NAMALWA (cell line): ENCODE results near the gene TBC1D20.
"Not testable (repeated sequence)": the region's sequence is repeated elsewhere in the genome, so short reads cannot be mapped to it uniquely, and the experiment has no call there.

Experiments
- DNase-seq: peaks from one replicate; pipeline ENCODE4 v3.0.0-alpha.2; 2015; ENCODE audit warnings: low spot score

The TBC1D20 gene, protein sequence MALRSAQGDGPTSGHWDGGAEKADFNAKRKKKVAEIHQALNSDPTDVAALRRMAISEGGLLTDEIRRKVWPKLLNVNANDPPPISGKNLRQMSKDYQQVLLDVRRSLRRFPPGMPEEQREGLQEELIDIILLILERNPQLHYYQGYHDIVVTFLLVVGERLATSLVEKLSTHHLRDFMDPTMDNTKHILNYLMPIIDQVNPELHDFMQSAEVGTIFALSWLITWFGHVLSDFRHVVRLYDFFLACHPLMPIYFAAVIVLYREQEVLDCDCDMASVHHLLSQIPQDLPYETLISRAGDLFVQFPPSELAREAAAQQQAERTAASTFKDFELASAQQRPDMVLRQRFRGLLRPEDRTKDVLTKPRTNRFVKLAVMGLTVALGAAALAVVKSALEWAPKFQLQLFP

DNA sequence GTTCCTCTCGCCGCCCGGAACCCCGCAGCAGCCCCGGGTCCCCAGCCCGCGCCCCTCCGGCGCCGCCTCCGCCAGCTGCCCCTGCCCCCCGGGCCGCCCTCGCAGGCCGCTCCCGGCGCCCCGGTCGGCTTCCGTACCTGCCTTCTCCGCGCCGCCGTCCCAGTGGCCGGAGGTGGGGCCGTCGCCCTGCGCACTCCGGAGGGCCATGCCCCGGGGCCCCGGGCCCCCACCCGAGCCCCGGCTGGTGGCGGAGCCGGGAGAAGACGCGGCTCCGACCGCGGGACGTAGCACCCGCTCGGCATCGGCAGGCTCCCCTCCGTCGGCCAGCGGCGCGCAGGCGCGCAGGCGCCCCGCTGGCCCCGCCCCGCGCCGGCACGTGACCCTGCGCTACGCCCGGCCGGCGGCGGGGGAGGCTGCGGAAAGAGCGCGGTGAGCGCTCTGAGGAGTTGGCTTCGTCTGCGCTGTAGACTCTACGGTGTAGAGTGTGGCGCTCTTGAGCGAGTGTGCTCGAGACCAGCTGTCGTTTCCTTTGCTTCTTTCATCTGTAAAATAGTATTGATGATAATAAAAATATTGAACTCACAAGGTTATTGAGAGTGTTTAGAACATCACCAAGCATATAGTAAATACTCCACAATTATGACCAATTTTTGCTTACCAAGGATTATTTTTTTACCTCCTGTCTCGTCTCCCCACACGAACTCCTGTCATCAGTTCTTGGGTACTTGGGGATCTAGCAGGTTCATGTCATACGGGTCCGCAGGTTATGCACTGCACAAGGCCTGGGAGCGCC is at the start of gene TBC1D20:
TBC1D20 (minus strand) TSS at position 335 of the 793 bp plus-strand sequence; CDS start at position 207, 128 bp downstream.
- peak; percentile 94 for DNase-seq

DNA sequence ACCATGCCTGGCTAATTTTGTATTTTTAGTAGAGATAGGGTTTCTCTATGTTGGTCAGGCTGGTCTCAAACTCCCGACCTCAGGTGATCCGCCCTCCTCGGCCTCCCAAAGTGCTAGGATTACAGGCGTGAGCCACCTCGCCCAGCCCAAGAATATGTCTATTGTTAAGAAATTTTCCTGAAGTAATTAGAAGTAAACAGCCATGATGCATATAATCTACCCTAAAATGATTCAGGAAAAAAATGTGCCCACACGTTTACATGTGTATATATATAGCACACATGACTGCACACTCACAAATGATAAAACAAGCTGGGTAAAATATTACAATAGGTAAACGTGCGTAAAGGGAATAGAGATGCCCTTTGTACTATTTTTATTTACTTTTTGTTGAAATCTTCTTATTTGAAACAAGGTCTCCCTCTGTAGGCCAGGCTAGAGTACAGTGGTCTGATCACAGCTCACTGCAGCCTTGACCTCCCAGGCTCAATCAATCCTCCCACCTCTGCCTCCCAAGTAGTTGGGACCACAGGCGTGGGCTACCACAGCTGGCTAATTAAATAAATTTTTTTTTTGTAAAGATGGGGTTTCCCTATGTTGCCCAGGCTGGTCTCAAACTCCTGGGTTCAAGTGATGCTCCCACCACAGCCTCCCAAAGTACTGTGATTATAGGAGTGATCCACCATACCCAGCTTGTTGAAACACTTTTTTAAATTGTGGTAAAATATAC is 48.2 kb upstream of the TBC1D20 start:
- not testable (repeated sequence) for DNase-seq

DNA sequence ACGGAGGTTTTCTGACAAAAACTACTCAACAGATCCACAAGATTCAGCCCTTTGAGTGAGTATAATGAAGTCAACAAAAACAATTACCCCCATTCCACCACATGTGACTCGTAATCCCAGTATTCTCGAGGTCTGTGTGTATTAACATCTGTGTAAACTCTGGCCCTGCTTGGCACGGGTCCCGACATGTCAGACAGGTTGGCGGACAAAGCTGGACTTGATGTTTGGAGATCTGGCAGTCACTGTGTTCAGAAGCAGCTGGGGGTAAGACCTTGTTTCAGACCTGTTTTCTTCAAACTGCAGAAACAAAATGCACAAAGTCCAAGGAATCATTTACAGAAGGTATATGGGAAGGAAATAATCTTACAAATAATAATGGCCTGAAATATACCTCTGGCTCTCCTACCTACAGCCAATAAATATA is 46.0 kb upstream of the TBC1D20 start:
- not testable (repeated sequence) for DNase-seq

DNA sequence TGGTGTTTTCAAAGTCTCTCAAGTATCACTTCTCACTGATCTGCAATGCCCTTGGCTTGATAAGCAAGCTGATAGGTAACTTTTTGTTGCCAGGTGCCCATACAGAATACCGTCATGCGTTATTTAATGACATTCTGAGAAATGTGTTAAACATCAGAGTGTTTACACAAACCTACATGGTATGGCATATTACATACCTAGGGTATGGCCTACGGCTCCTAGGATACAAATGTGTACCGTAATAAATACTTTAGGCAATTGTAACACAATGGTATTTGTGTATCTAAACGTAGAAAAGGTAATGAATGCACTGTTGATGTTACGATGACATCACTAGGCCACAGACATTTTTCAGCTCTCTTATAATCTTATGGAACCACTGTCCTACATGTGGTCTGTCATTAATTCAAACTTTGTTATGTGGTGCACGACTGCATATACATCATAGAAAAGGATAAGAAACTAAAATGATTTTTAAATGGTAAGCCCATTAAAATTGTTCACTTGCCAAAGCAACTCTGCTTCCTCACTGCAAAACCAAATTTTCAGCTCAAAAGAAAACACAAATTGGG is 45.5 kb upstream of the TBC1D20 start:
- DNase-seq: no peak

DNA sequence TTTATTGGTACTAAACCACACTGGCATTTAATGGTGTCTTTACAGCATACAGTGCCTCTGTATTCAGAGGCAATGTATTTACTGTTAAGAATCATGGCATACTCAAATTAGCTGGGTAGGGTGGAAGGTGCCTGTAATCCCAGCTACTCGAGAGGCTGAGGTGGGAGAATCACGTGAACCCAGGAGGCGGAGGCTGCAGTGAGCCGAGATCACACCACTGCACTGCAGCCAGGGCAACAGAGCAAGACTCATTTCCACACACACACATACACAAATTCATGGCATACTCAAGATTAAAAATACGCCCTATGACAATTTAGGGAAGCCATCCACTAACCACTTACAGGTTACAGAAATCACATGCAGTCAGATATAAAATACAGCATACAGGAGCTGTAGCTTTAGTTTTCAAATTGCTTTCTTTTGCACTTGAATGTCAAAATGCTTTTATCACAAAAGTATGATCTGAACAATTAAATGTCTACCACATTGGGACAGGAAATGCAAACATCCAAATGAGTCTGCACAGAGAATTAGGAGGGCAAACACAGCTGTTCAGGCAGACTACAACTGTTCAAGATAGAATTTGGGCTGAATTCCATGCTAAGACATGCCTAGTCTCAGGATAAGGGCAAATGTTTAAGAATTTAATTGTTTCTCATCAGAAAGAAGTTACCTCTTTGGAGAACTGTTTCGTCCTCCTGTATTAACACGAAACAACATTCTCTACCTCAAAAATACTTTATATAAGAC is 44.8 kb upstream of the TBC1D20 start:
- no peak for DNase-seq

DNA sequence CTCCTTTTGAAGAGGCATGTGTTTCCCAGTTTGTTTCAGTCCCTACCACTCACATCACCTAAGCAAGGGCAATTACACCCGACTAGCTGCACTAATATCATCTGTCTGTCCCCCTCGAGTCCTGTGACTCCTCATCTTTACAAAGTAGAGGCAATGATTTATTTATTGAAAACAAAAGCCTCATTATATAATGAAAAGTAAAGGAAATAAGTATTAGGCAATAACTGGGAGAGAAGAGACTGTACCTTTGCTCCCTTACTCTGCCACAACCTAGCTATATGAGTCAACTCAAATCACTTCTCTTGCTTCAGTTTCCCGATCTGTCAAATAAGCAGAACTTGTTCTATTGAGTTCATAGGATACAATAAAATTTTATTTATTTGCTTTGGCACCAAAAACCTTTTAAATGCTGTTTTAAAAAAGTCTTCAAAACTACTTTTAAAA is 42.3 kb upstream of the TBC1D20 start:
- DNase-seq: no peak

DNA sequence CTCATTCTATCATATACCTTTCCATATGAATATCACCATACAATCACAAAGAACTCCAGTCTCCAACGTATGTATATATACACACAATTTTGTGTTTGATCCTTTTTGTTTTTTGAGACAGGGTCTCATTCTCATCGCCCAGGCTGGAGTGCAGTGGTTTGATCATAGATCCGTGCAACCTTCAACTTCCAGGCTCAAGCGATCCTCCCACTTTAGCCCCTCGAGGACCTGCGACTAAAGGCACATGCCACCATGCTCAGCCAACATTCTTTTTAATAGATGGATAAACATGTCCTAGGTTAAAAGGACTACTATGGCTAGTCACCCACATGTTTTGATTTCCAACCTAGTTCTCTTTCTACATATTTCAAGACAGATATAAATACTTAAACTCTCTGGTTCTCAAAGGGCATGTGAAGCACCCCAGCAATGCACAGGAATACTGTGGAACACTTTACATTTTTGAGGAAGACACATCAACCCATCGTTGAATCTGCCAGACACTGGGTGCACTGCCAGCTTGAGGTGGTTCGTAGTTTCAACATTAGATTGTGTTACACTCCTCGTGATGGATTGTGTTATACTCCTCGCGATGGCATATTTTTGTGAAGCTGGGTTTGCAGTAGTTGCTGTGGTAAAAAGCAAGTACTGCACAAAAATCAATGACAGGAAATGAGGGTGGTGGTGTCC is 40.9 kb upstream of the TBC1D20 start:
- DNase-seq: no peak

DNA sequence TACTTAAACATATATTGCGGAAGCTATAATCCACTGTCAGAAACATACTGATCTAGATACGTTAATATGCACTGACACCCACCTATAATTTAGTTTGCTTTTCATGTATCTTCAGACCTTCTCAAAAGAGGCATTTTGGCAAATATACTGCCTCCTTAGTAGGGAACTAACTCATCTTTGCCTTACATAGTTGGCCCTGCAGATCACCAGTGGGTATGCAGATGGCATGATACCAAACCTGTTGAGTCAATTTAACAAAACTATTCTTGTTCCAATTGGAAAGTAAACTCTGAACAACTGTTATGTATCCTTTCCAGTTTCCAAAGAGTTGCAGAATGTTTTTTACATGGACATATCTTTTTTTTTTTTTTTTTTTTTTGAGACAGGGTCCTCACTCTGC is 35.6 kb upstream of the TBC1D20 start:
- no peak for DNase-seq

DNA sequence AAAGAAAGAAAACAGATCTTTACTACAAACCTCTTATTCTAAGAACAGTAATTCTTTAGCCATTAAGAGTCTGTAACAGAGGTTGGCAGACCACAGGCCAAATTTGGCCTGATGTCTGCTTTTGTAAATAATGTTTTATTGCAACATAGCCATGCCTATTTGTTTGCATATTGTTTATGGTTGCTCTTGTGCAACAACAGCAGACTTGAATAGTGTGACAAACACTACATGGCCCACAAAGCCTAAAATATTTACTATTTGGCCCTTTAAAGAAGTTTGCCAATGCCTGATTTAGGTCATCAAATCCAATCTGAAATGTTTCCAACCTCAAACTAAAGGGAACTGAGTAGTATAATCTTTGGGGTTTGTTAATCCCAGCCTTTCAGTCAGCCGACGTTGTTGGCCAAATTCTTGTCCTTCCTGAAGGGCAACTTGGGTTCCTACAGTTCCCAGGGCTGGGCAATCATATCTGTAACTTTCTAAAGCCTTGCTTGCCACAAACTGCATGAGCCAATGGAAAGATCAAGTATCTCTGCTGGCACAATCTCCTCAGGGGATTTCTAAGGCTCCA is 33.9 kb upstream of the TBC1D20 start:
- no peak for DNase-seq

DNA sequence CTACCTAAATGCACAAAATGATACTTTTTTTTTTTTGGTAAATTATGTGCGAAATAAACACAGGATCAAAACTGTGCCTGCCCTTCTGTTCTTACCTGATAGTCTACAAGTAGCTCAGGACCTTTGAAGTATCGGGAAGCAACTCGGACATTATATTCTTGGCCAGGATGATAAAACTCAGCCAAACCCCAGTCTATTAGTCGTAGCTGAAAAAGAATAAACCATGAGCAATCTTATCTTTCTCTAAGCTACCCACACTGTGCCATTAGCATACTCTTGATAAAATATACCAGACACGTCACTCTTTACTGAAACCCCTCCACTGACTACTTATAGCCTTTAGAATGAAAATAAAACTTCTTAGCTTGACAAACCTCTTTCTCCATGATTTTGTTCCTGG is 29.8 kb upstream of the TBC1D20 start:
- DNase-seq: no peak

DNA sequence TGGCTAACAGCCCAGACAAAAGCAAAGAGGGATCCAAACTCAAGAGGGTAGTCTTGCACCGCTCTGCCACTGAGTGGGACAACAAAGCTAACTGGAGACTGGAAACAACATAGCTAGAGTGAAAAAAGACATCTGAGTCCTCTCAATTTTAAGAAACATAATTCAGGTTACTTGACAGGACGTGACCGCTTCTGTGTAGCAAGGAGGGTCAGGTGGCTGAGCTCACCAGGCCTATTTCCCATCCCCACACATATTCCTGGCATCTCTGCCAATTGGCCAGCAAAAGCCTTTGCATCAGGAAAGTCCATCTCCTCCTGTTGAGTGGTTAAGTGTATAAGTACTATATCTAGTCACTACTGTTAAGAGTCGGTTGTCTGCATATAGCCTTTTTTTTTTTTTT is 25.3 kb upstream of the TBC1D20 start:
- no peak for DNase-seq

DNA sequence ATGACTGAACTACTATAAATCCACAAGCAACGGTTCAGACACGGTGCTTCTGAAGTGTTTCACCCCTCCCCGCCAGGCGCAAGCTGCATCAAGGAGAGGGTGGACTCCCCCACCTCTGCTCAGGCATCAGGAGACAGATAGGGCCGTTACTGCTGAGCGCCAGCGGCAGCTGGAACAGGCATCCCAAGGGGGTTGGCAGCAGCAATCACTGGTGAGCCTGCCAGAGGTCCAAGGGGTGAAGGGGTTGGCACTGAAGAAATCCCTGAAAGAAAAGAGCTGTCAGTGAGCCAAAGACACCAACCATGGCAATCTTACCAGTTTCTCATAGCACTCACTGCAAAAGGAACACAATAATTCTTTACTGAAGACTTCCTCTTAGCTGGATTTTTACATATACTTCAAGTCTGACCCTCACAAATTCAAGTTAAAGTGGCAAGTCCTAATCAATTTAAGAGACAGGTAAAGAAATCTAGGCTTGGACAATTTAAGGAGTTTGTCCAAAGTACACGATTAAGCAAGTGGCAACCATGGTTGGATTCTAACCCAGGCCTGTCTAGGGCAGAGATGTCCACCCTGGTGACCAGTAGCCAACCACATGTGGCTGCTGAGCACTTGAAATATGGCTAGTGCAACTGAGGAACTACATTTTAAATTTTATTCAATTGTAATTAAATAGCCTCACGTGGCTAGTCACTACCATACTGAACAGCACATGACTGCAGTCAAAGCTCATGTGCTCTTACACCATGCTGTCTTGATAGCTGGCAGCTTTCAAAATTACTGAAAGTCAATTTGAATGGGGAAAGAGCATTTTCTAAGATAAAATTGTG is 21.7 kb upstream of the TBC1D20 start:
- no peak for DNase-seq

DNA sequence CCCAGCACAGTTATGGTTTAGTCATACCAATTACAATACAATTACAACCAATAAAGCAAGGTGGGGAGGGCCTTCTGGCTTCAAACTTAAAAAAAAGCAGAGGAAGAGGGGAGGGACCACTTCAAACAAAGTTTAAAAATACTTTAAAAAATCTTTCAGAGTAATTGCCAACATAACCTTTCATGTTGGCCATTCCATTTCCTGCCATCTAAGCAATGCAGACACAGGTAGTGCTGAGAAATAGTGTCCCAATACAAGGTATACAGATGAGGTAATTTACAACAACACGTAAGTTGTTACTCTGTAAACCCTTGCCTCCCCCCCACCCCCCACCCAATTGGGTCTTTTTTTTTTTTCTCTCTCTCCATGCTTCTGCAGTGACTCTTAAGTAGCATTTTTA is 18.8 kb upstream of the TBC1D20 start:
- DNase-seq: no peak

DNA sequence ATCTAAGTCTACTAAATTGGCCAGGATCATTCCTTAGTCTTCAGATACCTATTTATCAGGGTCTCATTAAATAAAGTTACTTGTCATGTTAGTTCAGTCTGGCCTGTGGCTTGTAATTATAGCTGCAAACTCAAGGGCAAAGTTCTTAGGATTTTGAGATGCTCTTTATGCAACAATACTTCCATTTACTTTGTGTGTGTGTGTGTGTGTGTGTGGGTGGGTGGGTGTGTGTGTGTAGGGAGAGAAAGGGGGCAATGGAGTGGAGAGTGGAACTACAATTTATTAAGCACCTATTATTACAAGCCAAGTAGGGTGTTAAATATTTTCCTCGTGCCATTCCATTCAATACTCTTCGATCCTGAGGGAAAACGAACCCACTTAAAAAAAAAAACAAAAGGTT is 17.7 kb upstream of the TBC1D20 start:
- DNase-seq: no peak

DNA sequence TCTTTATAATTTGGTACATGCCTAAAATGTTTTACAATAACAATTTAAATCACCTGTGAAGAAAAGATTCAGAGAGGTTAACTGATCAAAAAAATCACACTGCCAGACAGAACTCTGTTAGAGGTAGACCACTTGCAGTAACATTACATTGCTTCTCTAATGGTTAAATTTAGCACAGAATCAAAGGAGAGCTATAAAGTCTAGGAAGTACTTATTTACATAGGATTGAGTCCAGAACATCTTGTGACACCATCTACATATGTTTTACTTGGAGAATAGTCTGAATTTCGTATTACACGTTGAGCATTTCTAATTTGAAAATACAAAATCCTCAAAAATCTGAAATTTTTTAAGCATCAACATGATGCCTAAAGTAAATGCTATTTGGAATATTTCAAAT is 17.2 kb upstream of the TBC1D20 start:
- no peak for DNase-seq

DNA sequence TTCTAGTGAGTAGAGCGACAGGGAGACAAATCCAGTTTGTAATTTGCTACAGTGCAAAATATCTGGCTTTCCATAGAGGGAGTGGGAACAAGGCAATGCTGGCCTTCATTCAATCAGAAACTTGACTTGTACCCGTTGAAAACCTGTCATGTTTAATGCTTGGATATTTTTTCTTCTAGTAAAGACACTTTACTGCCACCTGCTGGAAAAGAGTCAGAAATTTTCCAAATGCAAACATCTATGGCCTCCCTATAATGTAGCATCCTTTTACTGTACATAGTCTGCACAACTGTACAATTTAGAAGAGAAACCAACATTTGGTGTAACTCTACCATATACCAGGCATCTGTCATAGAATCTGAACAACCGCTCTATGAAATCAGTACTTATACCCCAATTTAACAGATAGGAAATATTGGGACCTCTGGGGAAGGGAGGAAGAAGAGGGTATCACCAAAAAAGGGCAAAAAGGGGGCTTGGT is 16.7 kb upstream of the TBC1D20 start:
- DNase-seq: peak; percentile 88

DNA sequence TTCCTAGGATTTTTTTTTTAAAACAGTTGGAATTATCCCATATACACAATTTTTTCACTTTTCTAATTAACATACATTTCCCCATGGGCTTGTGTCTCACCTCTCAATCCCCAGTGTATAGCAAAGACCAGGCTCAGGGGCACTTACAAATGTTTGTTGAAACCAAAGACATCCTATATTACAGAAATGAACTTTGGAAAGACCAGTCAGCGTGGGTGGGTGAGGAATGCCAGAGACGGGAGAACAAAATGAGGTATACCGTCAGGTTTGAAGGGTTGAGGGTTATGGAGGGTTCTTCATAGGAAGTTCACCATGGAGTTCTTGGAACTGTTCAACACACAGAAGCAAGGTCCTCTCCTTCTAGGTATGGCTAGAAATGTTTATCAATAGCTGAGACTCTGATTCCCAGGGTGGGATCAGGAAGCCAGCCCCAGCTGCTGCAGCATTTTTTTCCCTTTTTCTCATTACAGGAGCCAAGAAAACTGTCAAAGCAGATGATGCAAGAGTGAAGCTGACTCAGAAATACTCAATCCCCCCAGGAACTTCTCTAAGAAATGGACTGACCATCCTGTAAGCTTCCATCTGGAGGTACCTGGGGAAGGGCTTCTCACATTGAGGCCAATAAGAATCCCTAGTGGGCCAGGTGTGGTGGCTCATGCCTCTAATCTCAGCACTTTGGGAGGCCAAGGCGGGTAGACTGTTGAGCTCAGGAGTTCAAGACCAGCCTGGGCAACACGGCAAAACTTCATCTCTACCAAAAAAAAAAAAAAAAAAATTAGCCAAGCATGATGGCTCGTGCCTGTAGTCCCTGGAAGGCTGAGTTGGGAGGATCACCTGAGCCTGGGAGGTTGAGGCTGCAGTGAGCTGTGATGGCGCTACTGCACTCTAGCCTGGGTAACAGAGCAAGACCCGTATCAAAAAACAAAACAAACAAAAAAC is 15.9 kb upstream of the TBC1D20 start:
- DNase-seq: no peak

DNA sequence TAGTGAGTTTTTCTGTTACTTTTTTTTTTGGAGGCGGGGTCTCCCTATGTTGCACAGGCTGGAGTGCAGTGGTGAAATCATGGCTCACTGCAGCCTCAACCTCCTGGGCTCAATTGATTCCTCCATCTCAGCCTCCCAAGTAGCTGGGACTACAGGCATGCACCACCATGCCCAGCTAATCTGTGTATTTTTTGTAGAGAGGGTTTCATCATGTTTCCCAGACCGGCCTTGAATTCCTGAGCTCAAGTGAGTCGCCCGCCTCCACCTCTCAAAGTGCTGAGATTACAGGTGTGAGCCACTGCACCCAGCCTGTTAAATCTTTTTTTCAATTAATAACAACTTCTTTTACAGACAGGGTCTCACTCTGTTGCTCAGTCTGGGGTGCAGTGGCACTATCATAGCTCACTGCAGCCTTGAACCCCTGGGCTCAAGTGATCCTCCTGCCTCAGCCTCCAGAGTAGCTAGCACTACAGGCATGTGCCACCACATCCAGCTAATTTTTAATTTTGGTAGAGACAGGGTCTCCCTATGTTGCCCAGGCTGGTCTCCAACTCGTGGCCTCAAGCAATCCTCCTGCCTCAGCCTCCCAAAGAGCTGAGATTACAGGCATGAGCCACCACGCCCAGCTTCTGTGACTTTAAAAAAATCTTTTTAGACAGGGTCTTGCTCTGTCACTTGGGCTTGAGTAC is 14.4 kb upstream of the TBC1D20 start:
- not testable (repeated sequence) for DNase-seq
